AG20443 (cell line): ENCODE results near the gene PFN3.
A peak's percentile ranks its signal among the peaks of the same experiment; 100 is the strongest.

ENCODE experiments used
- DNase-seq: peaks from one replicate; pipeline ENCODE4 v3.0.0; 2012; ENCODE audit warnings: low spot score, mixed read lengths

The PFN3 gene

DNA sequence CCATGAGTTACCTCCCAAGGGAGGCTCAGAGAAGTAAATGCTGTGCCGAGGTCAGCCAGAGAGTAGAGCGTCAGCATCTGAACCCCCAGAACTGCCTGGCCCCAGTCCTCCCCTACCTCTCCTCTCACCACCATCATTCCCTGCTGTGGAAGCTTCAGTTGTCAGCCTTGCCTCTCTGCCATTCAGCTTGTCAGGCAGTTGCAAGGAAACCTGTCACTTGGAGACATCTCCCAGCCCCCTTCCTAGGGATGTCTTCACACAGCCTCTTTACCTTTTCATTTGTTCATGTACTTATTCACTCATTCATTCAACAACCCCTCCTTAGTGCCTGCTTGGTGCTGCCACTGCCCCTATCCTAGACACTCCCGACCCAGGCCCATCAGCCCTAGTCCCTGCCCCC is 40.6 kb downstream of the PFN3 start:
- DNase-seq: no peak

GRCh38 chr5:177359451-177359851 is 41.0 kb downstream of the PFN3 start:
- DNase-seq: no peak

GRCh38 chr5:177358370-177358819 is 42.1 kb downstream of the PFN3 start:
- no peak for DNase-seq

DNA sequence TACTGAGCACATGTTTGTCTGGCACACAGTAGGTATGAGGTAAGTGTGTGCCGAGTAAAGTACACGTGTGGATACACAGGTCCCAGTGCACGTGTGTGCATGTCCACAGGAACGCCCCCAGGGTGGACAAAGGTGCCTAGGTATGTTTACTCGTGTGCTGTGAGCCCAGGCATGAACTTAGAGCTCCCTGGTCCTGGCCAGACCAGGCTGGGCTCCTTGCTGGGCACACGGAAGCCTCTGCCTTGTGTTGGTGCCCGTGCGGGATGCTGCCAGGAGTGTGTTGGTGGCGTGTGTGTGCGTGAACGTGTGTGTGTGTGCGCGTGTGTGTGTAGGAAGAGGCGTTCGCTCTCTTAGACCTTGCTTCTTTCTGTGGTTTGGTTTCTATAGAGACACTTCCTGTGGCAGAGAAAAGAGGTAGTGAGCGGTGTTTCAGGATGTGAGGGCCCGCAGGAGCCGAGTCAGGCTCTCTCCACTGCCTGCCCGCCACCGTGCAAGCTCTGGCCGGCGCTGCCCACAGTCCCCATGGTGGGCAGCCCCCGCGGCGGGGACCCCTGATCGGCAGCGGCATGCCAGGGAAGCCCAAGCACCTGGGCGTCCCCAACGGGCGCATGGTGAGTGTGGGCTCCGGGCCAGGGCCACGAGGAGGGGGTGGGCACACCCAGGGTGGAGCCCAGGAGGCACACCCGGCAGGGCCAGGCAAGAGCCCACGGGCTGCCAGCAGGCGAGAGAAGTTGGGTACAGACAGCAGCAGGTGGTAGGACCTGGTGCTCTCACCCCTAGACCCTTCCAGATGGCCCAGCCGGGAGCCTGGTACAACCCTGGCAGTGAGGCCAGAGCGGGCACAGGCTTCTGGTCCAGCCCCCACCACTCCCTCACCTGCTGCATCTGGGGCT is 42.8 kb downstream of the PFN3 start, which contains the start of gene RGS14:
Gene RGS14, plus strand, starts transcription at position 466 of the 893 bp plus-strand sequence. Its CDS starts 101 bp downstream, at position 567.
- DNase-seq: peak; percentile 69

DNA sequence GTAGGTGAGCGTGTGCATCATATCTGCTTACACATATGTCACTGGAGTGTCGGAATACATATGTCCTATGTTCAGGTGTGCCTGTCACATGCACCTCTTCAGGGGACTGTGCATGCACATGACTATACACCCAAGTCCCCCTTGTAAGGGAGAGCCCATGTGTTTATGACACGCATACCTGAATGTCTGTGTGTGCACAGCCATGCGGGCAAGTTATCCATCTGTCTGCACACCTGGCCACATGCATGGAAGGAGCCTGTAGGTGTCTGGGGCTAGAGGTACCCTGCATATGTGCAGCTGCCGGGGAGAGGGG is 43.4 kb downstream of the PFN3 start:
- DNase-seq: no peak

DNA sequence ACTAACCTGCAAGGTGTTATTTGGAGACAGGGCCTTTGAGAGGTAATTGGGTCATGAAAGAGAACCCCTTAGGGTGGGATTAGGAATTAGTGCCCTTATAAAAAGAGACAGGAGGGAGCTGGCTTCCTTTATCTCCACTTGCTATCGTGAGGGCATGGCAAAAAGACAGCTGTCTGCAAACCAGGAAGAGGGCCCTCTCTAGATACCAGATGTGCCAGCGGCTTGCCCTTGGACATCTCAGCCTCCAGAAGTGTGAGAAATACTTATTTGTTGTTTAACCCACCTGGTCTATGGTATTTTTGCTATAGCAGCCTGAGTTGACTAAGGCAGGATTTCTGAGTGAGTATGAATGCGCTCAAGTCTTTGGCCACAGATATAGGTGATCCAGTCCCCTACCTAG is 43.7 kb downstream of the PFN3 start:
- DNase-seq: no peak

DNA sequence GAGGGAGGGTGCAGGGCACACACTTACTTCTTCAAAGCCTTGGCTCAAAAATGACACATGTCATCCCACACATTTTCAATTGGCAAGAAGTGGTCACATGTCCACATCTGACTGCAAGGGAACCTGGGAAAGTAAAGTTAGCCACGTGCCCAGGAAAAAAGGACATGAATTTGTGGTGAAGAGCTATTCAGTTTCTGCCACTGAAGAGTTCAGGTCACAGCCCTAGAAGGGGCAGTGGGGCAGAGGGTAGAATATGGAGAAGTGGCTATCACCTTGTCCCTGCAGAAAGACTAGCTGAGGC is 44.6 kb downstream of the PFN3 start:
- DNase-seq: no peak

DNA sequence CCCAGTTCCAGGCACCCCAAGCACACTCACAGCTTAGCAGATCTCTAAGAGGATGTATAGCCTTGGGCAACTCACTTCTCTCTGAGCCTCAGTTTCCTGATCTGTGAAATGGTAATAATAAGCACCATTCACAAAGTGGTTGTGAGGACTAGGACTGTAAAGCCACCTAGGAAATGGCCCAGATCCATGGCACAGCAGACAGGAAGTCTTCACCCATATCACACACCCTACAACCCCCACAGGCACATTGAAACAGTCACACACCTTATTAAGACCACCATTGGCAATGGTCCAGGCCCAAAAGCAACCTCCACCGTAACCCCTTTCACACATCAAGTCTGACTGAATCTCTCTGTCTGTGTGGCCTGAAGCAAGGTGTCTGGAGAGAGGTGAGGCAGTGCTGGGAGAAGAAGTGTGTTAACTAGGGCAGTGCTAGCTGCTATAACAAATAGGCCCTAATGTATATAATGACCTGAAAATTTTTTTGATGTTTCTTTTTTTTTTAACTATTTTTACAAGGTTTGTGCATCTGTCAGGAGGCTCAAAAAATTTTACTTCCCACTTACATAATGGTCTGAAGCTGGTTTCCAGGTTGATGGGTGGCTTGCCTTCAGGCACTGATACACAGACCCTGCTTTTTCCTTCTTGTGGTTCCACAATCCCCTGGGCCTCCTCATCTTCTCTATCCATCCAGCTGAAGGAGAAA is 45.1 kb downstream of the PFN3 start:
- no peak for DNase-seq

- DNase-seq: no peak
These were observed 45.8 kb downstream of the PFN3 start for GRCh38 chr5:177354711-177355110.

GRCh38 chr5:177354256-177354655 is 46.2 kb downstream of the PFN3 start:
- no peak for DNase-seq

DNA sequence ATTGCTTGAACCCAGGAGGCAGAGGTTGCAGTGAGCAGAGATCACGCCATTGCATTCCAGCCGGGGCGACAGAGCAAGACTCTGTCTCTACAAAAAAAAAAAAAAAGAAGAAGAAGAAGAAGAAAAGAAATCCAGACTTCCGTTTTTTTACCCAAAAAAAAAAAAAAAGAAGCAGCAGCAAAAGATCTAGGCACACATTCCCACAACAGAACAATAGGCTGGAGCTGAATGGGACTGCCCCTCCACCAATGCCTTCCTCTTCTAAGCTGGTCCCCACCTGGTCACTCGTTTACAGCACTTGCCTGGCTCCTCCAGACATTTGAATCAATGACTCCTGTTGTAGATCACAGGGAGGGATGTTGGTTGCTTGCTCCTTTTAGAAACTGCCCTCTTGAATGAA is 47.4 kb downstream of the PFN3 start:
- no peak for DNase-seq

- DNase-seq: peak; percentile 97
These were observed 48.8 kb downstream of the PFN3 start, which contains the start of gene LMAN2 for GRCh38 chr5:177351392-177352329. Gene LMAN2 (minus strand): TSS chr5:177351668. CDS start chr5:177351647, 21 bp downstream.

DNA sequence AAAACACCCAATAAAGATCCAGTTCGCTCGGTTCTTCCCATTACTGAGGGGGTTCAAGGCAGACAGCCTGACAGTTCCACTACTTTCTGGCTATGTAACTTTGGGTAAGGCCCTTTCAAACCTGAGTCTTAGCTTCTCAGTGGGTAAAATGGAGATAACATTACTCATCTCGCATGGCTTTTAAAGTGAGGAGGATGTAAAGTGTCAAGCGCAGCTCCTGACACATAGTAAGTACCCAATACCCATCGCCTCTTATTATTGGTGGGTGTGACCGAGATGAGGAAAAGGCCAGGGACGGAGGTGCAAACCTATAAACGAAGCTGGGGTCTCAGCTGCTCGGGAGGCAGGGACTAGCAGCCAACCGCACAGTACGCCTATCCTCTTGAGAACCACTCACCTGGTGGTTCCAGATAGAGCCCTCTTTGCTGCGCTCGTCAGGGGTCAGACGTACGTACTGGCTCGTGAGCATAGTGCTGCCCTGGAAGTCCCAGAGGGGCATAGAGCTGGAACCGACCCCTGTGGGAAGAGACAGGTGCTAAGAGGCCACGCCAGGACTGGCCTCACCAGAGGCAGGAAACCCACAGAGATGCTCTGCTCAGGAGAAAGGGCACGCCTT is 49.6 kb downstream of the PFN3 start:
- no peak for DNase-seq
